Ishikawa (cell line): Measurements from ENCODE around the gene NCKAP5L.

Experiments
- CEBPB ChIP-seq: IDR thresholded peaks from 2 replicates; pipeline ENCODE4 v1.6.1; 2012
- CREB1 ChIP-seq: IDR thresholded peaks from 2 replicates; pipeline ENCODE4 v1.6.1; 2012; ENCODE audit warnings: low read depth
- EGR1 ChIP-seq: IDR thresholded peaks from 2 replicates; pipeline ENCODE4 v1.6.1; 2012
- EP300 ChIP-seq: IDR thresholded peaks from 2 replicates; pipeline ENCODE4 v1.6.1; 2012; ENCODE audit warnings: borderline replicate concordance
- FOXM1 ChIP-seq: IDR thresholded peaks from 2 replicates; pipeline ENCODE4 v1.6.1; 2012; ENCODE audit warnings: low read depth, borderline replicate concordance
- MAX ChIP-seq: IDR thresholded peaks from 2 replicates; pipeline ENCODE4 v1.6.1; 2012
- NFIC ChIP-seq: IDR thresholded peaks from 2 replicates; pipeline ENCODE4 v1.6.1; 2012
- RAD21 ChIP-seq: IDR thresholded peaks from 2 replicates; pipeline ENCODE4 v1.6.1; 2012; ENCODE audit warnings: low read depth
- REST ChIP-seq: IDR thresholded peaks from 2 replicates; pipeline ENCODE4 v1.6.1; 2012; ENCODE audit warnings: low read depth, mild to moderate bottlenecking
- TAF1 ChIP-seq: IDR thresholded peaks from 2 replicates; pipeline ENCODE4 v1.6.1; 2012; ENCODE audit warnings: low read depth, mild to moderate bottlenecking
- TCF12 ChIP-seq: IDR thresholded peaks from 2 replicates; pipeline ENCODE4 v1.6.1; 2012; ENCODE audit warnings: low read depth
- TEAD4 ChIP-seq: IDR thresholded peaks from 2 replicates; pipeline ENCODE4 v1.6.1; 2012
- USF1 ChIP-seq: IDR thresholded peaks from 2 replicates; pipeline ENCODE4 v1.6.1; 2012
- YY1 ChIP-seq: IDR thresholded peaks from 2 replicates; pipeline ENCODE4 v1.6.1; 2012; ENCODE audit warnings: low read depth
- ZBTB7A ChIP-seq: IDR thresholded peaks from 2 replicates; pipeline ENCODE4 v1.6.1; 2012; ENCODE audit warnings: low read depth

Gene NCKAP5L

GRCh38 chr12:49825360-49825970 lies 2.7 kb downstream of the NCKAP5L start:
- TF ChIP-seq NFIC = no peak
- TF ChIP-seq CEBPB = no peak
- TF ChIP-seq TAF1 = no peak
- no peak for TF ChIP-seq CREB1
- TF ChIP-seq RAD21 = no peak
- TF ChIP-seq ZBTB7A = no peak
- no peak for TF ChIP-seq YY1
- TF ChIP-seq EGR1 = no peak
- no peak for TF ChIP-seq USF1
- no peak for TF ChIP-seq TEAD4

GRCh38 chr12:49824895-49825294 lies 3.3 kb downstream of the NCKAP5L start:
- TF ChIP-seq EP300 = no peak
- no peak for TF ChIP-seq EGR1
- no peak for TF ChIP-seq CREB1
- no peak for TF ChIP-seq YY1
- no peak for TF ChIP-seq MAX
- TF ChIP-seq CEBPB = no peak
- TF ChIP-seq USF1 = no peak
- no peak for TF ChIP-seq REST
- TF ChIP-seq TCF12 = no peak
- no peak for TF ChIP-seq RAD21
- TF ChIP-seq TAF1 = no peak
- TF ChIP-seq FOXM1 = no peak
- no peak for TF ChIP-seq TEAD4

- TF ChIP-seq REST (no peak), TCF12 (no peak), NFIC (no peak), EGR1 (no peak), FOXM1 (no peak), MAX (no peak), ZBTB7A (no peak)
Measured at GRCh38 chr12:49824416-49824815, 3.8 kb downstream of the NCKAP5L start.

- TF ChIP-seq FOXM1 (no peak), USF1 (no peak)
Measured at GRCh38 chr12:49823951-49824350, 4.3 kb downstream of the NCKAP5L start.

- no peak for TF ChIP-seq ZBTB7A
- no peak for TF ChIP-seq TAF1
- TF ChIP-seq MAX = no peak
- no peak for TF ChIP-seq TEAD4
- no peak for TF ChIP-seq FOXM1
- no peak for TF ChIP-seq EGR1
- no peak for TF ChIP-seq USF1
- TF ChIP-seq TCF12 = no peak
- TF ChIP-seq REST = no peak
- no peak for TF ChIP-seq EP300
- TF ChIP-seq NFIC = no peak
- TF ChIP-seq CEBPB = no peak
- no peak for TF ChIP-seq YY1
- no peak for TF ChIP-seq RAD21
Measured at GRCh38 chr12:49823350-49823749, 4.9 kb downstream of the NCKAP5L start.
